HG03439 (cell line): Measurements from ENCODE around the gene PNPLA7.
"Not testable (repeated sequence)": the region's sequence is repeated elsewhere in the genome, so short reads cannot be mapped to it uniquely, and the experiment has no call there.

Source experiments
- ATAC-seq: cut with Tn5 transposase; IDR thresholded peaks from one replicate; pipeline ENCODE4 v1.9.1; 2021; ENCODE audit warnings: mild to moderate bottlenecking, moderate library complexity; ENCODE audit not compliant: unreplicated experiment

PNPLA7 gene

GRCh38 chr9:137543237-137543963, 6.8 kb downstream of the PNPLA7 start:
- no peak for ATAC-seq

- ATAC-seq = no peak
Observed at GRCh38 chr9:137542486-137542885, 7.7 kb downstream of the PNPLA7 start.

GRCh38 chr9:137540536-137540935, 9.7 kb downstream of the PNPLA7 start:
- ATAC-seq = no peak

GRCh38 chr9:137538058-137538457, 12.1 kb downstream of the PNPLA7 start:
- no peak for ATAC-seq

- not testable (repeated sequence) for ATAC-seq
Observed at GRCh38 chr9:137536594-137537131, 13.5 kb downstream of the PNPLA7 start.

- ATAC-seq = no peak
Observed at GRCh38 chr9:137535120-137535428, 15.1 kb downstream of the PNPLA7 start.

- no peak for ATAC-seq
Observed at GRCh38 chr9:137534256-137535119, 15.7 kb downstream of the PNPLA7 start.

GRCh38 chr9:137532891-137533468, 17.2 kb downstream of the PNPLA7 start:
- ATAC-seq = not testable (repeated sequence)

GRCh38 chr9:137531099-137531765, 19.0 kb downstream of the PNPLA7 start:
- ATAC-seq = no peak

GRCh38 chr9:137530331-137530730, 19.9 kb downstream of the PNPLA7 start:
- no peak for ATAC-seq

- no peak for ATAC-seq
Observed at GRCh38 chr9:137524981-137525317, 25.3 kb downstream of the PNPLA7 start.

- ATAC-seq = no peak
Observed at GRCh38 chr9:137524161-137524980, 25.8 kb downstream of the PNPLA7 start.

GRCh38 chr9:137522746-137523455, 27.3 kb downstream of the PNPLA7 start:
- no peak for ATAC-seq

- ATAC-seq = no peak
Observed at GRCh38 chr9:137521405-137521985, 28.7 kb downstream of the PNPLA7 start.

GRCh38 chr9:137520614-137521404, 29.4 kb downstream of the PNPLA7 start:
- no peak for ATAC-seq

GRCh38 chr9:137519553-137519952, 30.6 kb downstream of the PNPLA7 start:
- ATAC-seq = no peak

GRCh38 chr9:137518661-137519459, 31.3 kb downstream of the PNPLA7 start:
- not testable (repeated sequence) for ATAC-seq
